Measurements from ENCODE around the gene ASMTL. TPM values are rescaled to one million over a fixed set of nuclear protein-coding genes. Genes with fewer than 3 reads are reported as not detected.

ASMTL gene
- total and polyA plus RNA-seq, 2 donors (not counting 1 experiment from before 2014, with no cell fraction given), result 12.9 to 19.8 TPM

DNA sequence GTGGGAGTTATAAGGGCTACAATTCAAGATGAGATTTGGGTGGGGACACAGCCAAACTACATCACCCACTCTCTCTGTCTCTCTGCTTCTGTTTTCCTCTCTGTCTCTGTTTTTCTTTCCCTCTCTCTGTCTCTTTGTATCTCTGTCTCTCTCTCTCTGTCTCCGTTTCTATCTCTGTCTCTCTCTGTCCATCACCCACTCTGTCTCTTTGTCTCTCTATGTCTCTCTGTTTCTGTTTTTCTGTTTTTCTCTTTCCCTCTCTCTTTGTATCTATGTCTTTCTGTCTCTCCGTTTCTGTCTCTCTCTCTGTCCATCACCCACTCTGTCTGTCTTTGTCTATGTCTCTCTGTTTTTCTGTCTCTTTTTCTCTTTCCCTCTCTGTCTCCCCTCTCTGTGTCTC is 90.8 kb downstream of the ASMTL start:
- Histone ChIP-seq H3K4me1 (ENCODE audit: control insufficient read depth, extremely low read depth, insufficient read depth, low read length) (no peaks in the 10 kb centered on the region), H3K27ac (ENCODE audit: insufficient read depth, low read length) (no peak overlapping the region), H4K20me1 (ENCODE audit: control insufficient read depth, extremely low read depth, insufficient read depth, low read length) (no peaks in the 10 kb centered on the region), H3K27me3 (ENCODE audit: control insufficient read depth, insufficient read depth, low read length) (no peaks in the 10 kb centered on the region), H3K9me3 (ENCODE audit: control insufficient read depth, insufficient read depth, low read depth, low read length) (no peaks in the 10 kb centered on the region), H3K36me3 (ENCODE audit: control insufficient read depth, insufficient read depth, low read length) (no peaks in the 10 kb centered on the region), H3K79me2 (ENCODE audit: control insufficient read depth, insufficient read depth, low read length) (no peaks in the 10 kb centered on the region), H3K4me3 (replicated peaks in 1 of 4; ENCODE audit: control extremely low read depth in 1 of 4, insufficient read depth in 1 of 4, low read depth in 3 of 4, low read length in 4 of 4) (no peak overlapping the region), H3K4me2 (ENCODE audit: extremely low read depth, insufficient read depth, low read length) (no peak overlapping the region), H2AFZ (ENCODE audit: low read length) (no peak overlapping the region), H3K9ac (ENCODE audit: insufficient read depth, low read length) (no peak overlapping the region)
- no peak for DNase-seq (ENCODE audit: low read depth in 2 of 2)
- TF ChIP-seq EZH2 (IDR thresholded peaks at IDR 0.05; ENCODE audit: low read length, missing control alignments), result no peak

DNA sequence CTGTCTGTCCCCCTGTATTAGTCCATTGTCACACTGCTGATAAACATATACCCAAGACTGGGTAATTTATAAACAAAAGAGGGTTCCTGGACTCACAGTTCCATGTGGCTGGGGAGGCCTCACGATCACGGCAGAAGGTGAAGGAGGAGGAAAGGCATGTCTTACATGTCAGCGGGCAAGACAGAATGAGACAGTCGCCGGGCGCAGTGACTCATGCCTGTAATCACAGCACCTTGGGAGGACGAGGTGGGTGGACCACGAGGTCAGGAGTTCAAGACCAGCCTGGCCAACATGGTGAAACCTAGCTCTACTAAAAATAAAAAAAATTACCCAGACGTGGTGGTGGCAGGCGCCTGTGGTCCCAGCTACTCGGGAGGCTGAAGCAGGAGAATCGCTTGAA is 91.4 kb downstream of the ASMTL start:
- Histone ChIP-seq H3K9me3 (ENCODE audit: control insufficient read depth, insufficient read depth, low read depth, low read length) (no peaks in the 10 kb centered on the region), H3K36me3 (ENCODE audit: control insufficient read depth, insufficient read depth, low read length) (no peaks in the 10 kb centered on the region), H3K4me2 (ENCODE audit: extremely low read depth, insufficient read depth, low read length) (no peak overlapping the region), H3K4me3 (replicated peaks in 1 of 4; ENCODE audit: control extremely low read depth in 1 of 4, insufficient read depth in 1 of 4, low read depth in 3 of 4, low read length in 4 of 4) (no peak overlapping the region), H3K27ac (ENCODE audit: insufficient read depth, low read length) (no peak overlapping the region), H3K4me1 (ENCODE audit: control insufficient read depth, extremely low read depth, insufficient read depth, low read length) (no peaks in the 10 kb centered on the region), H2AFZ (ENCODE audit: low read length) (no peak overlapping the region), H4K20me1 (ENCODE audit: control insufficient read depth, extremely low read depth, insufficient read depth, low read length) (no peaks in the 10 kb centered on the region), H3K27me3 (ENCODE audit: control insufficient read depth, insufficient read depth, low read length) (no peaks in the 10 kb centered on the region), H3K9ac (ENCODE audit: insufficient read depth, low read length) (no peak overlapping the region), H3K79me2 (ENCODE audit: control insufficient read depth, insufficient read depth, low read length) (no peaks in the 10 kb centered on the region)
- peak in 1 of 2 donors; percentile 35 for DNase-seq (ENCODE audit: low read depth in 2 of 2)
- TF ChIP-seq, protein P1, sequence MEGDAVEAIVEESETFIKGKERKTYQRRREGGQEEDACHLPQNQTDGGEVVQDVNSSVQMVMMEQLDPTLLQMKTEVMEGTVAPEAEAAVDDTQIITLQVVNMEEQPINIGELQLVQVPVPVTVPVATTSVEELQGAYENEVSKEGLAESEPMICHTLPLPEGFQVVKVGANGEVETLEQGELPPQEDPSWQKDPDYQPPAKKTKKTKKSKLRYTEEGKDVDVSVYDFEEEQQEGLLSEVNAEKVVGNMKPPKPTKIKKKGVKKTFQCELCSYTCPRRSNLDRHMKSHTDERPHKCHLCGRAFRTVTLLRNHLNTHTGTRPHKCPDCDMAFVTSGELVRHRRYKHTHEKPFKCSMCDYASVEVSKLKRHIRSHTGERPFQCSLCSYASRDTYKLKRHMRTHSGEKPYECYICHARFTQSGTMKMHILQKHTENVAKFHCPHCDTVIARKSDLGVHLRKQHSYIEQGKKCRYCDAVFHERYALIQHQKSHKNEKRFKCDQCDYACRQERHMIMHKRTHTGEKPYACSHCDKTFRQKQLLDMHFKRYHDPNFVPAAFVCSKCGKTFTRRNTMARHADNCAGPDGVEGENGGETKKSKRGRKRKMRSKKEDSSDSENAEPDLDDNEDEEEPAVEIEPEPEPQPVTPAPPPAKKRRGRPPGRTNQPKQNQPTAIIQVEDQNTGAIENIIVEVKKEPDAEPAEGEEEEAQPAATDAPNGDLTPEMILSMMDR (conservative IDR thresholded peaks at IDR 0.05 in 1 of 2, IDR thresholded peaks at IDR 0.05 in 1 of 2; ENCODE audit: low read depth in 1 of 2, low read length in 2 of 2), result no peak
- no peak for TF ChIP-seq EZH2 (IDR thresholded peaks at IDR 0.05; ENCODE audit: low read length, missing control alignments)

DNA sequence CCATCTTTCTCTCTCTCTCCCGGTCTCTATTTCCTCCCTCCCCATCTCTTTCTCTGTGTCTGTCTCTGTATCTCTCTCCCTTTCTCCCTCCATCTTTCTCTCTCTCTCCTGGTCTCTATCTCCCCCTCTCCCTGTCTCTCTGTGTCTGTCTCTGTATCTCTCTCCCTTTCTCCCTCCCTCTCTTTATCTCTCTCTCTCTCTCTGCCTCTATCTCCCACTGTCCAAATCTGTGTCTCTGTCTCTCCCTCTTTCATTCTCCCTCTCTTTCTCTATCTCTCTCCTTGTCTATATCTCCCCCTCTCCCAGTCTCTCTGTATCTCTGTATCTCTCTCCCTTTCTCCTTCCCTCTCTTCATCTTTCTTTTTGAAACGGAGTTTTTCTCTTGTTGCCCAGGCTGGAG is 92.5 kb downstream of the ASMTL start:
- no peaks in the 10 kb centered on the region for H3K4me1 ChIP-seq (ENCODE audit: control insufficient read depth, extremely low read depth, insufficient read depth, low read length)
- H3K4me3 ChIP-seq (replicated peaks in 1 of 4; ENCODE audit: control extremely low read depth in 1 of 4, insufficient read depth in 1 of 4, low read depth in 3 of 4, low read length in 4 of 4), result no peak overlapping the region
- H3K27me3 ChIP-seq (ENCODE audit: control insufficient read depth, insufficient read depth, low read length), result no peaks in the 10 kb centered on the region
- TF ChIP-seq EZH2 (IDR thresholded peaks at IDR 0.05; ENCODE audit: low read length, missing control alignments), result no peak
- TF ChIP-seq, protein P1 (conservative IDR thresholded peaks at IDR 0.05 in 1 of 2, IDR thresholded peaks at IDR 0.05 in 1 of 2; ENCODE audit: low read depth in 1 of 2, low read length in 2 of 2), result no peak
- H4K20me1 ChIP-seq (ENCODE audit: control insufficient read depth, extremely low read depth, insufficient read depth, low read length), result no peaks in the 10 kb centered on the region
- no peak overlapping the region for H2AFZ ChIP-seq (ENCODE audit: low read length)
- H3K9me3 ChIP-seq (ENCODE audit: control insufficient read depth, insufficient read depth, low read depth, low read length), result no peaks in the 10 kb centered on the region
- H3K79me2 ChIP-seq (ENCODE audit: control insufficient read depth, insufficient read depth, low read length), result no peaks in the 10 kb centered on the region
- DNase-seq (ENCODE audit: low read depth in 2 of 2), result no peak
- H3K36me3 ChIP-seq (ENCODE audit: control insufficient read depth, insufficient read depth, low read length), result no peaks in the 10 kb centered on the region
- H3K9ac ChIP-seq (ENCODE audit: insufficient read depth, low read length), result no peak overlapping the region
- H3K27ac ChIP-seq (ENCODE audit: insufficient read depth, low read length), result no peak overlapping the region
- no peak overlapping the region for H3K4me2 ChIP-seq (ENCODE audit: extremely low read depth, insufficient read depth, low read length)

All from fibroblast of lung (primary cell).